Measurements from ENCODE around the gene TSPAN5.

TSPAN5 gene

DNA sequence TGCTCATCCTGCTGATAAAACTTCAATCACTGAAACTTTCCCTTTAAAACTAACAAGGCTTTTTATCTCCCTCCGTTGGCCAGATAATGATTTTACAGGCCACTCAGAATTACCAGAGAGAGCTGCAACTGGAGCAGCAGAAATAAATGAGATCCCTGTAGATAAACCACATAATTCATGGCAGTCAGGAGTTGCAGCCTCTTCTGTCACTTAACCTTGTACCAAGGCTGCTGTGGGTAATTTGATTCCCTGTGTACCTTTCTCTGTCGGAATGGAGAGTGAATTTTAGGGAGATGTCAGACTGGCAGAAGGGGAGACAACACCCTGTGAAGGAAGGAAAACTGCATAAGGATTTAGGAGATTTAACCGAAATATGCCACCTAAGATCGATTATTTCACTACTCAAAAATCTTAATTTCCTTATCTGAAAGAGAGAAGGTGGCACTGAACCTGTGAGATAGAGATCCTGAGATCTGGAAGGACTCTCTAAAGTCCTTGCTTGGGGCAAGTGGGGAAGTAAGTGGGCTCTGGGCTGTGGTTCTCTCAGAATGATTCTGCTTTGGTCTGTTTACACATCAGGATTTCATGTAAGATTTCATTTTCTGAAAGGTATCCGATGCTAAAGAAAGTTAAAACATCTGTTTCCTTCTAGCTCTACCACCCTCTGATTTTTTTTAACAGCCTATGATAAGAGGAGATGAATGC, 14.3 kb upstream of the TSPAN5 start:
- DNase-seq: no peak

- no peak for DNase-seq
These were observed 12.7 kb upstream of the TSPAN5 start for GRCh38 chr4:98671131-98671530.

DNA sequence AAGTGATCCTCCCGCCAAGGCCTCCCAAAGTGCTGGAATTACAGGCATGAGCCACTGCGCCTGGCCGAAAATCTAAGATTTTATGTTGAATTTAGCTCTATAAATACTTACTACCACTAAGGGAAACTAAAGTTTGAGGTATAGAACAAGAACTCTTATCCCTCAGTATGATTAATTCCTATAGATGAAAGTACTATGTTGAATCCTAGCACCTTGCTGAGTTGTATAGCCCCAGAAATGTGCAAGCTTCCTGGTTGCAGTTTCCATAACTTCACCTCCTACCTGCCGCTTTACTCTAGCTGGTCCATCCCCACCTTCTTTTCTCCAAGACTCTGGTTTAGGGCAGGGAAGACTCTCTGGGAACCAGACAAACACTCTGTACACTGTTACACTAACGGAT, 11.8 kb upstream of the TSPAN5 start:
- no peak for DNase-seq

DNA sequence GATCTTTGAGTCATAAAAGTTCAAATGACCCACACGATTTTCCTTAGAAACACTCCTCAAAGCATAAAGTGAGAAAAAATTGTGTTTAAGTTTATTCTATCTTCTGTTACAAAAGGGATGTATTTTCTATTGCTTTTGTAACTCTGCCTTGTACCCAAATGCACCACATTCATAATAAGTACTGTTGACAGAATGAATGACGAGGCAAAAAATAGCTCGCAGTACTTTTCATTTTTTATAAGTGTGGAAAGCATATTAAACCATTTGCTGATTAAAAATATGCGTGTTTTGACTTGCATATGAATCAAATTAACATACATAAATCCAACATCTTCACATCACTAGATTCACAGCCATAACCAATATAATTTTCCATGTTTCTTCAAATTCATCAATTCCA, 11.2 kb upstream of the TSPAN5 start:
- no peak for DNase-seq

DNA sequence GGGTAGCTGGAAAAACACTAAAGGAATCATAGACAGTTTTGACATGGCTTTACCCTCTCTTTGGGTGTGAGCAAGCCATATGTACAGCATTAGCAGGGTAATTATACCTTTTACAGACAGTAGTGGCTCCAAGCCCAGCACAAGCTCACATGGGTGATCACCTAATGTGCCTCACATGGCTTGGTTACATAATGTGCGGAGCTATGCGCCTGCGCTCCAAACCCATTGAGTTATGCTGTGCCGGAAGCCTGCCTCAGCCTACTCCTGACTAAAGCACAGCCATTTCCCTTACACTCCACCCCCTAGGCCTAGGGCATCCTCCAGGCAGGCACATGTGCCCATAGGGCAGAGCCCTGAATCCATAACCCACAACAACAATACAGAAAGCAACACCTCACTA, 6.5 kb upstream of the TSPAN5 start:
- DNase-seq: no peak

- peak; percentile 62 for DNase-seq
These were observed 5.0 kb upstream of the TSPAN5 start for GRCh38 chr4:98663226-98664006.

- DNase-seq: peak; percentile 47
These were observed 4.3 kb upstream of the TSPAN5 start for GRCh38 chr4:98662626-98663225.

DNA sequence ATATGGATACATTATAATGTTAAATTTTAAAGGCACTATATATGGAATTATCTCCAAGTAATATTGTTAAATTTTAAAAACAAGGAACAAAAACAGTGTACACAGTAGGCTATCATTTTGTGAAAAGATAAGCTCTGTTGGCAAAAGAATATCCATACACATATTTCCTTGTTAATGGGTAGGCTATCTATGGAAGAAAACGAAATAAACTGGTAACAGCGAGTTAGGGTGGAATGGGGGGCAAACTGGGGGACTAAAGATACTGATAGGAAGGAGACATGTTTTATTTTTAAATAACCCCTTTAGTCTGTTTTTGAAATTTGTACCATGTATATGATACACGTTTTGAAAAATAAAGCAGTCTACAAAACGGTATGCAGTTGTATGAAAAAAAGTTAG, 3.6 kb upstream of the TSPAN5 start:
- DNase-seq: no peak

GRCh38 chr4:98661371-98662054, 3.1 kb upstream of the TSPAN5 start:
- no peak for DNase-seq

DNA sequence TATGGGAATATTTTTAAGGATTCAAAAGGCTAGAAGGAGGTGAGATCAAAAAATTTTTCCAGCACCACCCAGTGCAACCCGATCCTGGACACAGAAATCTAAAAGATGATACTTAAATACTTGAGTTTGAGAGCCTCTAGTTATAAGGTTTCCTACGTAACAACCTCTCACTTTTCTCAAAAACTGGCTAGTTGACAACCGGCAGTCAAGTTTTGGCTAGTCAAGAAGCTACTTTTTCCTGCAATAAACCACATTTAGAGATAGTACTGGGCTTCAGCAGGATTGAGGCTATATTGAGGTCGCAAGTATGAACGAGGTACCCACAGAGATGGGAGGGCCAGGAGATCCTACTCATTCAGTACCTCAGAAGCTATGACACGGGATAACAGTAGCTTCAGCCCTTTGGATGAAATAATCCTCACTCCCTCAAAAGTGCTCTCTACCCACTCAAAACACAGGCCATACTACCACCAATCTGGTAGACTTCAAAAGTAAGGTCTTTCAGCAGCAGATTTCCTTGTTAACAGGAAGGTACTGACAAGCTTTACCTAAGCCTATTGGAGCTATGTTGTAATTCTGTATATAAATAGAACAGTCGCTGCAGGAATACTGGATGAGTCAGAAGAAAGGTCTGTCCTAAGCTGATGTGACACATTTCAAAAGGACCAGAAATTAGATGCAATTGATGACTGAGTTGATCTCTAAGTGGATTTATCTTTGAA, 1.5 kb upstream of the TSPAN5 start:
- DNase-seq: no peak

DNA sequence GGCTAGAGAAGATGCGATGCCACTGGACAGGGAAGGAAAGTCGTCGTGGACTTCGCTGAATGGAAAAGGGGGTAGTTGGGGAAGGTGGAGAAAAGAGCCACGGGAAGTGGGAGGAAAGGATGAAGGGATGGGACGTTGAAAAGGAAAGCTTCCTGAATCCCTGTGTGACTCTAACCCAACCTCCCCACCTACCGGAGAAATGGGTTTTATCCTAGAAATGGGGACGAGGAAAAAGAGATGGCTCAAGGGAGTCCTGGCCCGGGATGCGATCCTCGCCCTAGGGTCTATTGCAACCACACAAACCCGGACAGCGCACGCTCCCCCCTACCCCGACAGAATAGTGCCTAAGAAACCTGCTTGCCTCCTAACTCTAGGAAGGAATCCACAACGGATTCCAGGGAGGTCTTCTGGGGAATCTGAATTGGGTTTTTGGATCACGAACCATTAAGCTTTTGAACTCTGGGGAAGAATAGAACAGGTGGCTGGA, 738 bp upstream of the TSPAN5 start:
- no peak for DNase-seq

- peak; percentile 32 for DNase-seq
These were observed 702 bp downstream of the TSPAN5 start for GRCh38 chr4:98657531-98658286.

GRCh38 chr4:98656886-98657285, 1.5 kb downstream of the TSPAN5 start:
- DNase-seq: no peak

GRCh38 chr4:98656443-98656842, 2.0 kb downstream of the TSPAN5 start:
- no peak for DNase-seq

GRCh38 chr4:98653890-98654867, 4.2 kb downstream of the TSPAN5 start:
- no peak for DNase-seq

DNA sequence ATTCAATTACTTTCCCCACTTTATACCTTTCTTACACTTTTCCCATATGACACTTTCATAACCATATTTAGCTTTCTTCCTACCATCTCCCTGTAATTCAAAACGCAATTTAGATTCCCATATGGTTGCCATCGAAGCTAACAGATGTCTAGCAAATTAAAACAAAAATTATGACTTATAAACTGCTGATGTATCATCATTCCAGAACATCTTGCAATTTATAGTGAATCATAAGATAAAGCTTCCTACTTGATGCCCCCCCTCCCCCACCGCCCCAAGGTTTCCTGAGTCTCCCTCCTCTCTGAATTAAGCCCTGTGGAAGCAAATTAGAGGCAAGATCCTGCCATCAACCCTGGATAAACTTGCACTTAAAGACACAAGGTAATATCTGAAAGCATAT, 5.4 kb downstream of the TSPAN5 start:
- DNase-seq: no peak

DNA sequence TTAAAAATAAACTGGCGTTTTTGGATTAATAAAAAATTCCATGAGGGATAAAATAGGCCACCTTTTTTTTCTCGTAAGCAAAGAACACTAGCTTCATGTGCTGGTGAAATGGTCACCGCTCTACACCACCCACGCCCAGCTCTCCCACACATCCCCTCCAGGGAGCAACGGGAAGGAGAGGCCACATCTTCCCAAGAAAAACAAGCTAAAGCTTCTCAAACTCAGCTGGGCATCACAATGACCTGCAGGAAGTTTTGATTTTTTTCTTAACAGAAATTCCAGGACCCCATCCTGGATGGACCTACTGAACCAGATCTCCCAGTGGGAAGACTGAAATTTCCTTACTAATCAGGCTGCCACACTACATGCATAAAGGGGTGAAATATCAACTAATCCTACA, 9.8 kb downstream of the TSPAN5 start:
- DNase-seq: no peak

DNA sequence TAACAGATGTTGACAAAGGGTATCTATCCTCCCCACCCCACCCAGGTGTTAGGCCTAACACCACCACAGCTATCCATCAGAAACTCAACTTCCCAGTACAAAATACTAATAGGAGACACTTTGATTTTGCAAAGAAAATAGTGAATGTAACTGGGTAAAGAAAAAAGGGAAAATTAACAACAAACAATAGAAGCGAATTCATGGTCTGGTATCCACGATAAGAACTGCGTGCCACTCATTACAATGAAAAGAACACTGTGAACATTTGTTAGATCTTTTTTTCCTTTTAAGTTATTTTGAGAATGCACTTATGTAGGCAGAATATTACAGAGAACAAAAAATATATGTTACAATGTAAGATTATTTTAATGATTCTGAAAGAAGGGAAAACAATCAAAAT, 12.0 kb downstream of the TSPAN5 start:
- no peak for DNase-seq

DNA sequence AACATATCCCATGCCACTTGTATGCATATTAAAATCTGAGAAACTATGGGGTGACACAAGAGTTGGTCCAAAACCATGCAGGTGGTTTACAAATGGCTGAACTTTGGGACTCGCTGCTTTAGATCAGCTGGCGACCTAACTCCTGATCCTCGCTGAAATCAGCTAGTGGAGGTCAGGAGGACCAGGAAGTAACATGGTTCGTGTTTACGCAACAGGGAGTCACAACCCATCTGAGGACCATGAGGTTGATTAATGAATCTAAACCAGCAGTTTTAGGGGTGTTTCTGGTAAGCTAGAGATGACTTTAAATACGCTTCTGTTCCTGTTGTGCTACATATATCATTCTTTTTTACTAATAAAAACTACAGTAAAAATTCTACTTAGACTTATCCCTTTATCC, 12.9 kb downstream of the TSPAN5 start:
- DNase-seq: no peak

DNA sequence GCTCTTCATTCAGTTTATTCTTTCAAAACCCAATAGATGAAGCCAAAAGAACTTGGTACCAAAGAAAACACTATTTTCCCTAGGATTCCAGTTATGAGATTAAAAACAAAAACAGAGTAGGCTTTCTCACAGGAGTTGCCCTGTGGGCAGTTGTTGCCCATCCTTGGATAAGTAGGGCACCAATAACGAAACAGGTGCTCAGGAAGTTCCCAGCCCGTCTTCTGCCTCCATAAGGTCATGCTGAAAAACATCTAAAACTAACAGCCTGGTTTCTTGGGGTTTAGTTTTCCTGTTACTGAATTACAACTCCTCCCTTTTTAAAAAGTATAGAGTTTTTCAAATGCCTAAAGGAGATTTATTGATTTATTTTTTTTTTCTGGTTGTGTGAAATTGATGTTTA, 14.7 kb downstream of the TSPAN5 start:
- no peak for DNase-seq

DNA sequence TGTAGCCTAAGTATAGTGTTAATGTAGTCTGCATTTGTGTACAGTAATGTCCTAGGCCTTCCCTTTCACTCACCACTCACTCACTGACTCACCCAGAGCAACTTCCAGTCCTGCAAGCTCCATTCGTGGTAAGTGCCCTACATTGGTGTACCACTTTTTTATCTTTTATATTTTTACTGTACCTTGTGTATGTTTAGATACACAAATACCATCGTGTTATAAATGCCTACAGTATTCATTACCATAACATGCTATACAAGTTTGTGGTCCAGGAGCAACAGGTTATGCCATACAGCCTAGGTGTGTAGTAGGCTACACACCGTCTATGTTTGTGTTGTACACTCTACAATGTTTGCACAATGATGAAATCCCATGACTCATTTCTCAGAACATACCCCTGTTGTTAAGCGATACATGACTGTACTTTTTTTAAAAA, 15.4 kb downstream of the TSPAN5 start:
- no peak for DNase-seq

Data from activated CD8-positive, alpha-beta memory T cell treated with anti-CD3 and anti-CD28 coated beads, Interleukin-2, amount 50 U/mL, for 4 hours (primary cell).